GM12801 (cell line): Measurements from ENCODE around the gene COQ9.

ENCODE experiments used
- CTCF ChIP-seq: IDR thresholded peaks from one replicate; pipeline ENCODE4 v1.5.1; 2011; ENCODE audit warnings: control low read depth; ENCODE audit not compliant: insufficient read length; ENCODE audit errors: extremely low read depth

The COQ9 gene

GRCh38 chr16:57419506-57419905, 27.8 kb upstream of the COQ9 start:
- TF ChIP-seq CTCF: no peak

DNA sequence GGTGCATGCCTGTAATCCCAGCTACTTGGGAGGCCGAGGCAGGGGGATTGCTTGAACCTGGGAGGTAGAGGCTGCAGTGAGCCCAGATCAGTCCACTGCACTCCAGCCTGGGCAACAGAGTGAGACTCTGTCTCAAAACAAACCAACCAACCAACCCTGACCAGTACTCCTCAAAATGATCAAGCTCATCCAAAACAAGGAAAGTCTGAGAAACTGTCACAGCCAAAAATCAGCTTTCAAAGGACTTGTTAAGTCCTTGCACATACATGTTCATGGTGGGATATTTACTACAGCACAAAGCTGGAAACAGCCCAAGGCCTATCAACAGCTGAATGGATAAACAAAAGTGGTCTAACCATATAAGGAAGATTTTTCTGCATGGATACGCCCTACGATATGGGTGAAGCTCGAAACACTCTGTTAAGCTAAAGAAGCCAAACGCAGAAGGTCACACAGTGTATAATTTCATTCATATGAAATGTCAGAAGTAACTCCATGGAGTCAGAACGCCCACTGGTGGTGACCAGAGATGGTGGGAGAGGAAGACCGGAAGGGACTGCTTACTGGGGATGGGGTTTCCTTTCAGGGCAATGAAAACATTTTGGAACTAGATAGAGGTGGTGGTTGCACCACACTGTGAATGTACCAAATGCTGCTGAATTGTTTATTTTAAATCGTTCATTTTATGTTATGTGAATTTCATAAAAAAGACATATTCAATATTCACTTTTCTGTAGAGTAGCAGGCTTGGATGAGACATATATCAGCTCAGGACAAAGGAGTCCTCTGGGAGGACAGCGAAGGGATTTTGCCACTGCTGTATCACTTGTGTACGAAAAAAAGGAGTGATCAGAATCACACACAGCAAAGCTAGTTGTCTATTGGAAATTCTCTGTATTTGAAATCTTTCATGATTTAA, 25.0 kb upstream of the COQ9 start:
- no peak for TF ChIP-seq CTCF

- TF ChIP-seq CTCF: no peak
These were observed 24.1 kb upstream of the COQ9 start for GRCh38 chr16:57423152-57423551.

GRCh38 chr16:57424583-57424982, 22.7 kb upstream of the COQ9 start:
- no peak for TF ChIP-seq CTCF

- TF ChIP-seq CTCF: no peak
These were observed 20.9 kb upstream of the COQ9 start for GRCh38 chr16:57426356-57426755.

- no peak for TF ChIP-seq CTCF
These were observed 20.0 kb upstream of the COQ9 start for GRCh38 chr16:57427307-57427706.

DNA sequence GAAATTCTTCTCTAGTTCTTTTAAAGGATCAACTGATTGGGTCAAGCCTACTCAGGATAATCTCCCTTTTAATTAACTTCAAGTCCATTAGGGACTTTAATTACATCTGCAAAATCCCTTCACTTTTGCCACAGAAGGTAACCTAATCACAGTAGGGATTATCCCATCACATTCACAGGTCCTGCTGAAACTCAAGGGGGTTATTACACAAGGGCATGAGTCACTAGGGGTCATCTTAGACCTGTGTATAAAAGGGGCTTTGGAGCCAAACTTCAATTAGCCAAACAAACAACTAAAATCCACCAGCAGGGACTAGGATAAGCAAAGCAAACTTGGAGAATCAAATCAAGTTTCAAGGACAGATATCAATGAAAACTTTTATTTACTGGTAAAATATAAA, 19.5 kb upstream of the COQ9 start:
- no peak for TF ChIP-seq CTCF
